AG09309 (cell line): ENCODE results near the gene AMPH.

Source experiments
- DNase-seq: peaks from one replicate; pipeline ENCODE4 v3.0.0-alpha.2; 2010; ENCODE audit warnings: low read depth
- H3K4me3 ChIP-seq: 2 replicates; pipeline ENCODE4 v1.5.1; 2011; ENCODE audit warnings: mild to moderate bottlenecking, low read depth, low read length, moderate library complexity; ENCODE audit not compliant: control insufficient read depth
- TF ChIP-seq, protein P1 (sequence below): IDR thresholded peaks from 2 replicates; pipeline ENCODE4 v1.5.1; 2011; ENCODE audit warnings: mild to moderate bottlenecking, low read depth, low read length, inconsistent platforms; ENCODE audit not compliant: insufficient read depth, control insufficient read depth; ENCODE audit errors: missing control alignments

The AMPH gene

DNA sequence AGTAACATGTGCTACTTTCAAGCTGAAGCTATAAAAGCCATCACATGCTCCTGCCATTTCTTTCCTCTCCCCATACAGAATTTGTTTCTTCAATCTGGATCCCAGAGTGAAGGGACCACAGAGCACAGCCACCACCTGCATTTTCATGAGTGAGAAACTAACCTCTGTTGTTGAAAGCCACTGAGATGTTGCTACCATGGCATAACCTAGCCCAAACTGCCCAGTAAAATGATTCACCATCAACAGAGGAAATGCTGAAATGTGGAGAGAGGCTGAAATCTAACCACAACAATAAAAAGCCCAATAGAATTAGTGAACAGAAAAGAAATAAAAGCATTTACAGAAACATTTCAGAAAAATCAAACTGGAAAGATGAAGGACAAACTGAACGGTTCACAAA, 125.2 kb downstream of the AMPH start:
- no peak overlapping the region for H3K4me3 ChIP-seq
- DNase-seq: peak; percentile 41
- TF ChIP-seq, protein P1, sequence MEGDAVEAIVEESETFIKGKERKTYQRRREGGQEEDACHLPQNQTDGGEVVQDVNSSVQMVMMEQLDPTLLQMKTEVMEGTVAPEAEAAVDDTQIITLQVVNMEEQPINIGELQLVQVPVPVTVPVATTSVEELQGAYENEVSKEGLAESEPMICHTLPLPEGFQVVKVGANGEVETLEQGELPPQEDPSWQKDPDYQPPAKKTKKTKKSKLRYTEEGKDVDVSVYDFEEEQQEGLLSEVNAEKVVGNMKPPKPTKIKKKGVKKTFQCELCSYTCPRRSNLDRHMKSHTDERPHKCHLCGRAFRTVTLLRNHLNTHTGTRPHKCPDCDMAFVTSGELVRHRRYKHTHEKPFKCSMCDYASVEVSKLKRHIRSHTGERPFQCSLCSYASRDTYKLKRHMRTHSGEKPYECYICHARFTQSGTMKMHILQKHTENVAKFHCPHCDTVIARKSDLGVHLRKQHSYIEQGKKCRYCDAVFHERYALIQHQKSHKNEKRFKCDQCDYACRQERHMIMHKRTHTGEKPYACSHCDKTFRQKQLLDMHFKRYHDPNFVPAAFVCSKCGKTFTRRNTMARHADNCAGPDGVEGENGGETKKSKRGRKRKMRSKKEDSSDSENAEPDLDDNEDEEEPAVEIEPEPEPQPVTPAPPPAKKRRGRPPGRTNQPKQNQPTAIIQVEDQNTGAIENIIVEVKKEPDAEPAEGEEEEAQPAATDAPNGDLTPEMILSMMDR: no peak

DNA sequence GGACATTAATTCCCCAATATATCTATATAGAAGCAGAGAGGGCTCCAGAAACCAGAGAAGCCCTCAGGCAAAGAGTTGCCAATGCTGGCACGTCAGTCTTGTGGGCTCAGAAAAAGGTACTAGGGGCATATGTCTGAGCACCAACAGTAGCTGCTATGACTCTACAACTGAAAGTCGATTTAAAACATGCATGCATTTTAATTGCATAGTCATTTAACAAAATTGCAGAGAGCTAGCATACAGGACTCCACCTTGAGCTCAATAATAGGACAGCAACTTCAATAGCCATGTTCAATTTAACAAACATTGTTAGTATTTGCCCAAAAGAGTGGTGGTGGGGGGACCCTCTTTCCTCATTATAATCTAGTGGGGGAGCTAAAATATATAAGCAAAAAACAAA, 126.5 kb downstream of the AMPH start:
- TF ChIP-seq, protein P1: no peak
- H3K4me3 ChIP-seq: no peak overlapping the region
- no peak for DNase-seq

DNA sequence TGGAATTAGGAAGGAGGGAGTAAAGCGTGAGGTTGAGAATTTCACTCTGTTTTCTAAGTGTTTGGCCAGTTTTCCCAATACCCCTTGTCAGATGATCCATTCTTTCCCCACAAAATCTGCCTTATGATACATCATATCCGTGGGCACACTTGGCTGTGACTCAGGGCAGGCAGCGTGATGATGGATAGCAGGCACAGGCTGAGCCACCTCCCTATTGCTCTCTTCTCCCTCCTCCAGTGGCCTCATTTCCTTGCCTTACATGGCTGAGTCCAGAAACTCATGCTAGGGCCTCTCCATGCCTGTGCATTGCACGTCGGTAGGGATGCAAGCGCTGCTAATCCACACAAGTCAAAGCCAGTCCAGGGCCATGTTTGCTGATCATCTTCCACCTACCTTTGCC, 128.3 kb downstream of the AMPH start:
- no peak for DNase-seq
- TF ChIP-seq, protein P1: no peak
- no peak overlapping the region for H3K4me3 ChIP-seq

DNA sequence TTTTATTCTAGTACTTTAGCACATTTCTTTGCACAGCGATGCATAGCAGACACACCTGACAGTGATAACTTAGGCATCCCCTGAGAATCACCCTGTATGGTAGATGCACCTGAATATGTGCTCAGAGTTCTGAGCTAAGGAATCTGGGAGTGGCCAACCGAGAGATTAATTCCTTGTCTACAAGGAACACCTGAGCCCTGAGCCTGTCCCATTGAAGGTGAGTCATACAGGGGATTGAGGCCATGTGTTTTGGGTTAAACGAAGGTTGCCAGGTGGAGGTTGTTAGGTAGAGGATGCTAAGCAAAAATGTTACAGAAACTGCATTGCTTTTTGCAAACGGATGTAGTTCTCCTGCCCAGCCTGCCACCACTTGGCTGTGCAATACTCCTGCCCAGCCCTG, 128.9 kb downstream of the AMPH start:
- H3K4me3 ChIP-seq: no peak overlapping the region
- TF ChIP-seq, protein P1: no peak
- no peak for DNase-seq

DNA sequence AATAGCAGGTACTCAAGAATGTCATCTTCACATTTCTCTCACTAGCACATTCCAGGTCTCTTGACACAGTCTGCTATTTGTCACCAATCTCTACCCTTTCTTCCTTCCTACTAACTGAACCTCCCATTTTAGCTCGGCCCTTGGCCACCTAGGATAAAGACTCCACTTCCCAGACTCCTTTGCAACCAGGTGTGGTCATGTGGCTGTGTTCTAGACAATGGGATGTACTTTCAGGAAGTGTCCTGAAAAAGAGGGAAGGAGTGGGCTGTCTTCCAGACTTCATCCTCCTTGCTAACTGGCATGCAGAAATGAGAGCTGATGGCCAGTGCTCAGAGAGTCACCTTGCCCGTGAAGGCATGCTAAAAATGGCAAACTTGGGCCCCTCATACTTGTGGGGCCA, 139.2 kb downstream of the AMPH start:
- TF ChIP-seq, protein P1: no peak
- no peak for DNase-seq

DNA sequence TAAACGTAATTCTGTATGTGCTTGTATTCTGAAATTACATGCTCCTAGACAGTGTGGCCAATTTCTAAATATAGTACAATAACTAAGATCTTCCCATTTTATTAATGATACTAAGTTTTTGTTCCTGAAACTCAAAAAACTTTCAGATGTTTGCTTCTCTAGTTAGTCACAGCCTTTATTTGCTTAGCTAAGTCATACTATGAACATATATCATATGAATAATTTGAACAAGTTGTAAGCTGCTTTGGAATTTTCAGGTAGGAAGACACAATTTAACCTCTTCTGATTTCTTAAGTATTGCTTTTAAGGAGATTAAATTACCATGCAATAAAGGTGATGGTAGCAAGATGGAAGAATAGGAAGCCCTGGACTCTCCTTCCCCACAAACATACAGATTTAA, 148.7 kb downstream of the AMPH start:
- TF ChIP-seq, protein P1: no peak
- DNase-seq: no peak
- H3K4me3 ChIP-seq: no peak overlapping the region

More for the DNA sequence above, 139.2 kb downstream of the AMPH start:
- no peak overlapping the region for H3K4me3 ChIP-seq

DNA sequence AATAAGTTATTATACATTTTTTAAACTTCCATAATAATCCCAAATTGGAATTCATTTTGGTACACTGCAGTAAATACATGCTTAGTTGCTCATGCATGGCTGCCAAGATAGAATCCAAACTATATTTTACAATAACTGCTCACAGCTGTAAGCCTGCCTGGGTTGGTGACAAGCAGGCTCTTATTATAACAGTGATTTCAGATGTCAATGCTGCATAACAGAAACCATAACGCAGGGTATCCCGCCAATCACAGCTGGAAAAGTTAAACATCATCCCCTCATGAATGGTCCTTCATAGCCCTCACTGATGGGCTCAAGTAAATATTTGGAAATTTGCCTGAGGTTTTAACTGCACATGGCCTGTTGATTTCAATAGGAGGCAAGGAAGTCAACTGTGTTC, 149.8 kb downstream of the AMPH start:
- no peak for DNase-seq
- TF ChIP-seq, protein P1: no peak
- no peak overlapping the region for H3K4me3 ChIP-seq
